PC-9 (cell line): ENCODE measurements around the gene SELENBP1. TPM values are rescaled to one million over a fixed set of nuclear protein-coding genes. Genes with fewer than 3 reads are reported as not detected.

ENCODE experiments used
- BruUV-seq: library from RNA; stranded (reverse); fragments of 400-500 nt; replicated peaks from 2 replicates; lab custom pipeline; 2021; lab: Mats Ljungman, UMichigan
- CTCF ChIA-PET: fragments of 300-600 bp; sonication (Branson Sonifier 250); formaldehyde crosslinking; loops from one replicate; lab custom pipeline; 2022; ENCODE audit warnings: antibody characterized with exemption; lab: Charles Lee
- POLR2A ChIA-PET: fragments of 300-600 bp; sonication (Branson Sonifier 250); formaldehyde crosslinking; loops from one replicate; lab custom pipeline; 2022; ENCODE audit warnings: antibody characterized with exemption; ENCODE audit not compliant: unreplicated experiment; lab: Charles Lee
- DNase-seq, 2 experiments: peaks; one replicate each; pipeline versions ENCODE4 v3.0.0 to v3.0.0-alpha.2; 2015 to 2022; ENCODE audit warnings: mixed read lengths in 1 of 2
- H2AFZ ChIP-seq: fragments of 200-600 bp; sonication (generic); 2 replicates; pipeline ENCODE4 v1.8.1; 2017; ENCODE audit warnings: antibody characterized with exemption
- H3F3A ChIP-seq: fragments of 200-600 bp; sonication (generic); 2 replicates; pipeline ENCODE4 v1.8.1; 2017; ENCODE audit warnings: antibody characterized with exemption, mild to moderate bottlenecking, low read depth; ENCODE audit not compliant: insufficient read depth
- H3K27ac ChIP-seq: fragments of 200-600 bp; sonication (generic); 2 replicates; pipeline ENCODE4 v1.6.1; 2016; ENCODE audit warnings: mixed run types
- H3K27me3 ChIP-seq: fragments of 200-600 bp; sonication (generic); 2 replicates; pipeline ENCODE4 v1.6.1; 2016; ENCODE audit warnings: low read depth, mixed run types; ENCODE audit not compliant: insufficient read depth
- H3K36me3 ChIP-seq: fragments of 200-600 bp; sonication (generic); 2 replicates; pipeline ENCODE4 v1.6.1; 2016; ENCODE audit warnings: low read depth, mixed run types
- H3K4me1 ChIP-seq: fragments of 200-600 bp; sonication (generic); replicated peaks from 2 replicates; pipeline ENCODE4 v1.6.1; 2016; ENCODE audit warnings: mixed run types; ENCODE audit not compliant: insufficient read depth
- H3K4me2 ChIP-seq: fragments of 200-600 bp; sonication (generic); 2 replicates; pipeline ENCODE4 v1.6.1; 2017; ENCODE audit warnings: mixed run types
- H3K4me3 ChIP-seq: fragments of 200-600 bp; sonication (generic); 2 replicates; pipeline ENCODE4 v1.6.1; 2016; ENCODE audit warnings: mixed run types
- H3K79me2 ChIP-seq: fragments of 200-600 bp; sonication (generic); 2 replicates; pipeline ENCODE4 v1.6.1; 2017; ENCODE audit warnings: low read depth, mixed run types
- H3K9me2 ChIP-seq: fragments of 200-600 bp; sonication (generic); 2 replicates; pipeline ENCODE4 v1.8.1; 2017; ENCODE audit warnings: mild to moderate bottlenecking; ENCODE audit not compliant: insufficient read depth
- H3K9me3 ChIP-seq: fragments of 200-600 bp; sonication (generic); 2 replicates; pipeline ENCODE4 v1.8.1; 2016; ENCODE audit warnings: low read depth; ENCODE audit not compliant: insufficient read depth
- H4K20me1 ChIP-seq: fragments of 200-600 bp; sonication (generic); 2 replicates; pipeline ENCODE4 v1.8.1; 2017; ENCODE audit not compliant: insufficient read depth
- CTCF ChIP-seq: fragments of 200-600 bp; sonication (generic); conservative IDR thresholded peaks from 2 replicates; pipeline ENCODE4 v1.6.1; 2017; ENCODE audit warnings: mixed run types, antibody characterized with exemption, mild to moderate bottlenecking, moderate library complexity
- EZH2 ChIP-seq: fragments of 200-600 bp; sonication (generic); IDR thresholded peaks from 2 replicates; pipeline ENCODE4 v1.8.0; 2017; ENCODE audit warnings: antibody characterized with exemption, low read depth
- intact Hi-C: fragments of 100-400 bp; cut with micrococcal nuclease; formaldehyde crosslinking; loops from one replicate; pipeline ENCODE4 v1.10.0; 2022; ENCODE audit not compliant: unreplicated experiment
- total RNA-seq: library from RNA; stranded (reverse); gene quantifications from 2 replicates; pipeline ENCODE4 v1.2.3, GENCODE V29; 2021

SELENBP1 gene
- total RNA-seq, 1 experiment from 2014 or later, result 11.3 TPM

GRCh38 chr1:151416231-151416630 is 43.7 kb upstream of the SELENBP1 start:
- Histone ChIP-seq H3K27me3 (no peaks in the 10 kb centered on the region), H3K4me3 (no peak overlapping the region), H3K9me2 (no peaks in the 10 kb centered on the region), H4K20me1 (peaks cover 1% of the 10 kb centered on the region; the same call in 1 of the 2 replicates), H3F3A (no peaks in the 10 kb centered on the region), H3K27ac (no peak overlapping the region), H3K36me3 (peaks cover 3% of the 10 kb centered on the region; the same call in 1 of the 2 replicates), H3K79me2 (no peaks in the 10 kb centered on the region), H3K4me1 (no peaks in the 10 kb centered on the region), H2AFZ (no peak overlapping the region), H3K4me2 (no peak overlapping the region), H3K9me3 (no peaks in the 10 kb centered on the region)
- BruUV-seq, result no TSS peak
- TF ChIP-seq CTCF (no peak), EZH2 (no peak)
- no peak for DNase-seq
- intact Hi-C loops, result no loop called here
- POLR2A ChIA-PET, result no interaction called here
- CTCF ChIA-PET, result interaction anchor here (0.6 kb wide), 2 partner anchors 115 to 283 kb away, joined by 6 read pairs; no protein-coding TSS in a partner anchor

GRCh38 chr1:151411884-151412283 is 39.4 kb upstream of the SELENBP1 start:
- H3K79me2 ChIP-seq, result no peaks in the 10 kb centered on the region
- H4K20me1 ChIP-seq, result peaks cover 4% of the 10 kb centered on the region; the same call in 1 of the 2 replicates
- no peak overlapping the region for H3K27ac ChIP-seq
- H2AFZ ChIP-seq, result no peak overlapping the region
- peaks cover 3% of the 10 kb centered on the region; the same call in 1 of the 2 replicates for H3F3A ChIP-seq
- no peaks in the 10 kb centered on the region for H3K9me3 ChIP-seq
- H3K4me1 ChIP-seq, result no peaks in the 10 kb centered on the region
- POLR2A ChIA-PET, result no interaction called here
- H3K4me2 ChIP-seq, result no peak overlapping the region
- BruUV-seq, result no TSS peak
- intact Hi-C loops, result no loop called here
- H3K9me2 ChIP-seq, result no peaks in the 10 kb centered on the region
- H3K36me3 ChIP-seq, result peaks cover 28% of the 10 kb centered on the region
- H3K4me3 ChIP-seq, result no peak overlapping the region
- CTCF ChIA-PET, result interaction anchor here (1.0 kb wide), 1 partner anchor 13 kb away, joined by 3 read pairs; the partner anchor contains the start of gene PSMB4
- TF ChIP-seq CTCF (no peak), EZH2 (no peak)
- H3K27me3 ChIP-seq, result no peaks in the 10 kb centered on the region
- no peak for DNase-seq

- intact Hi-C loops, result no loop called here
- Histone ChIP-seq H3K79me2 (no peaks in the 10 kb centered on the region), H2AFZ (no peak overlapping the region), H3K36me3 (peaks cover 36% of the 10 kb centered on the region), H4K20me1 (peaks cover 4% of the 10 kb centered on the region; the same call in 1 of the 2 replicates), H3K27ac (no peak overlapping the region), H3K4me3 (no peak overlapping the region), H3K4me2 (no peak overlapping the region), H3K4me1 (no peaks in the 10 kb centered on the region), H3K9me3 (no peaks in the 10 kb centered on the region), H3F3A (peaks cover 3% of the 10 kb centered on the region; the same call in 1 of the 2 replicates), H3K9me2 (no peaks in the 10 kb centered on the region), H3K27me3 (no peaks in the 10 kb centered on the region)
- POLR2A ChIA-PET, result no interaction called here
- CTCF ChIA-PET, result no interaction called here
- TF ChIP-seq CTCF (no peak), EZH2 (no peak)
- no TSS peak for BruUV-seq
- DNase-seq, result no peak
Measured at GRCh38 chr1:151408891-151409290, 36.4 kb upstream of the SELENBP1 start.
